Measurements from ENCODE around the gene SREBF1.
"Not testable (repeated sequence)": the region's sequence is repeated elsewhere in the genome, so short reads cannot be mapped to it uniquely, and the experiment has no call there.

Gene SREBF1

DNA sequence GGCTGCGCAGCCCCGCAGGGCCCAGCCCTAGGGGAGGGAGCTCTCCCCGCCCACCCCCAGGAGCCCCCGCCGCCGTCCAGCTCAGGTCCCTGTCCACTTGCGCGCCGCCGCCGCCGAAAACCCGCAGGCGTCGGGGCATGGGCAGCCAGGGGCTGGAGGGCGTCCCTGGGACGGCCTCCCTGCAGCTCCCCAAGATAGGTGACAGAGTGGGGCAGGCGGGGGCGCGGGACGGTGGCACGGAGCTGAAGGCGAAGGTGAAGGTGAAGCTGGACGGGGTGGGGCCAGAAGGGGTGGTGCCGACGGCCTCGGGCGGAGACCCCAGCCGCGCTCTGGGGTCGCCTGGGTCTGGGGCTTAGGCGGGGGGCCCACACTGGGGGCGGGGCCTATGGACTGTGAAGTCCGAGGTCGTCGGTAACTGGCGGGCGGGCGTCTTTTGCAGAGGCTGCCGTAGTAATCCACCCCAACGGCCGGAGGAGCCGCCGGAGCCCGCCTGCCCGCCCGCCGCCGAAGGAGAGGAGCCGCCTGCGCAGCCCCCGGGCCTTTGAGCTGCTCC, 27.2 kb downstream of the SREBF1 start:
- FAIRE-seq = no peak

DNA sequence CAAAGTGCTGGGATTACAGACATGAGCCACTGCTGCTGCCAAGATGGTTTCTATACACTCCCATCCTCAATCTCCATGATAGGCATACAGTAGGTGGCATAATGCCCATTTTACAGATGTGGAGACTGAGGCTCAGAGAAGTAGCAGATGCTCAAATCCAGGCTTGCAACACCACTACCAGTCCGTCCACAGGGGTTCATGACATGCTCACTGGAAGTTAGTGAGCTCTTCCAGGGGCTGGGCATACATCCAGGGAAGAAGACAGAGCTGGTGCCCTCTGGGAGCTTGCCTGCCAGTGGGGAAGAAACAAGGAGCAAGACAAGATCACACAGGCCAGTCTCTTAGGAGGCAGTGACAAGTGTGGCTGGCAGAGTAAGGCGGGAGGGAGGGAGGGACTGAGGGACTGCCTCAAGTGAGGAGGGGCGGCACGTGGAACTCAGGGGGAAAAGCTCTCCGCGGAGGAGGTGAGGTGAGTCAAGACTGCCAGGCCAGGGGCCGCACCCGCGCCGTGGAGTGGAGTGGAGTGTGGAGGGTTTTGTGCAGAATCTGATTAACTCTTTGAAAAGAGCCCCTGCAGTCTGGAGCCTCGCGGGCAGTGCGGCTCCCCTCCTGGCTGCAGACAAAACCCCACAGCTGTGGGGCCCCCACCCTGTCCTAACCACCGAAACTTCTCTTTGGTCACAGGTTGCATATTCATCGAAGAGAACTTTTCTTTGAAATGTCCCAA, 27.9 kb downstream of the SREBF1 start:
- no peak for FAIRE-seq

DNA sequence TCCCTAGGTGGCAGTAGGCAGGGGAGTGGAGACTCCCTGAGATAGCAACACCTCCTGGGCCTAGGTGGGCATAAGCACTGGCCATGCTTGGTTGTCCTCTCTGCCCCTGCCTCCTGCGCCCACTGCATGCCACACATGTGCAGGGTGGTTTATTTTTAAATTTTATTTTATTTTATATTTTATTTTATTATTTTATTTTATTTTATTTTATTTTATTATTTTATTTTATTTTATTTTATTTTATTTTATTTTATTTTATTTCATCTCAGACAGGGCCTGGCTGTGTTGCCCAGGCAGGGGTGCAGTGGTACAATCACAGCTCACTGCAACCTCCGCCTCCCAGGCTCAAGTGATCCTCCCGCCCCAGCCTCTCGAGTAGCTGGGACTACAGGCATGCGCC, 28.6 kb downstream of the SREBF1 start:
- not testable (repeated sequence) for FAIRE-seq

DNA sequence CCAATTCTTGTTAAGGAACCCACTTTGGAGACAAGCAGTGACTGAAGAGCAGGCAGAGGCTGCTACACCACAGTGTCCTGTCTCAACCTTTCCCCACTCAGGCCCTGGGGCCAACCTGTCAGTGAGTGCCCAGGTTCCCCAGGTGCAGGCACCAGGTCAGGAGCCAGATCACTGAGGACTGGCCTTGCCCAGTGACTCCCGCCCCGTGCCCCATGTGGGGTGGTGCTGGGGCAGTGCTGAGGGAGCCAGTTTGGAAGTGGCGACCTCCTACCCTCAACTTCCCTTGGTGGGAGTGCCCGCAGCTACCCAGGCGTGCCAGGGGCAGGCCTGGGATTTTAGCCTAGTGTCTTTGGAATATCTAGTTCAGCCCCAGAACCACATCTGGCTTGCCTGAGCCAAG, 29.3 kb downstream of the SREBF1 start:
- no peak for FAIRE-seq

DNA sequence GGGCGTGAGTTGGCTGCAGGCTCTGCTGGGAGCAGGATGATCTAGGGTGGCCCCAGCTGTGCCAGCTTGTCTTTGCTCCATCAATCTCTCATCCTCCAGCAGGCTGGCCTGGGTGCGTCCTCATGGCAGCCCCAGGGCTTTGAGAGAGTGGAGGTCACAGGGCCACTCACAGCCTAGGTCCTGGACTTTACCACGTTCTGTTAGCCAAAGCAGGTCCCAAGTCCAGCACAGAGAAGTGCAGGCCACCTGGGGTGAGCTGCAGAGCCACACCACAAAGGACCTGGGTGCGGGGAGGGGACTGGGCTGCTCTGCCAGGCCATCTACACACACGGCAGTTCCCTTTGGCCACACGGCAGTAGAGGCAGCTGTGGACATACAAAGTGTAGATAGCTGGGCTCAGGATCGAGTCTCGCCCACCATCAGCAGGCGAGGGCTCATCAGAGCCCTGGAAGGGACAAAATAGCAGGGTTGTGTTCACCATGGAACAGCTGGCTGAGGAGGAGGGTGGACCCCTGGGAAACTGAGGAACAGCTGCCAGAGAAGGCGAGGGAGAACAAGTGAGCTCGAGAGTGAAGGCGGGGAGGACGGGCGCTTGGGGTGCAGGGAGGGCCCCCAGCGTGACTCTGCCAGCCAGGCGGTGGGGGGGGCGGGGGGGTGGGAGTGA, 30.0 kb downstream of the SREBF1 start:
- no peak for FAIRE-seq

DNA sequence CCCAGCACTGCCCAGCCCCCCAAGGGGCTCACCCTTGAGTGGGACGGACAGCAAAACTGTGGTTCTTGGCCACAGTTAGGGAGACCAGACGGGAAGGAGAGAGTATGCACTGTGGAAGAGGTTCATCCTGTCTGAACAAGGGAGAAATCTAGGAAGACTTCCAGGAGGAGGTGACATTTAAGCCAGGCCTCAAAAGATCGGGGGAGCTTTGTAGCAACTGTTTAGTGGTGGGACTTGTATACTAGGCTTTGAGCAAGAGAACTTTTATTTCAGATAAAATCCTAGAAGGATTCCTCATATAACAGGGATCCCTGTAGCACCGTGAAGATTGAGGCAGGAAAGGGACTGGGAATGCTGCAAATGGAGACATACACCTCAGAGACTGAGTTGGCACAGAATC, 30.8 kb downstream of the SREBF1 start:
- no peak for FAIRE-seq

DNA sequence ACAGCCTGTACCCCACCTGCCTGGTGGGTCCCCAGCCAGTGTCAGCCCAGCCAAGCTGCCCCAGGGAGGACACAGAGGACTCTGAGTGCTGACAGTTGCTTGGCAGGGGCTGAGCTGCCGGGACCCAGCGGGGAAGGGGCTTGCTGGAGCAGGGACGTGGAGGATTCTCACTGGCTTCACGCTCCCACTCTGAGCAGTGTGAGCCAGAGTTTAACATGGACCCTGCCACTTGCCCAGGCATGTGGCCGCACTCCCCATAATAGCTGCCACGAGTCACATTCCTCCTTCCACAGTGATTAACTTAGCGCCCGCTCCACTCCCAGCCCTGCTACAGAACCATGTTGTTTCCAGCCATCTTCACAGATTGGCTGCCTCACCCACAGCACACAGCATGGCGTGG, 31.2 kb downstream of the SREBF1 start:
- FAIRE-seq = no peak

DNA sequence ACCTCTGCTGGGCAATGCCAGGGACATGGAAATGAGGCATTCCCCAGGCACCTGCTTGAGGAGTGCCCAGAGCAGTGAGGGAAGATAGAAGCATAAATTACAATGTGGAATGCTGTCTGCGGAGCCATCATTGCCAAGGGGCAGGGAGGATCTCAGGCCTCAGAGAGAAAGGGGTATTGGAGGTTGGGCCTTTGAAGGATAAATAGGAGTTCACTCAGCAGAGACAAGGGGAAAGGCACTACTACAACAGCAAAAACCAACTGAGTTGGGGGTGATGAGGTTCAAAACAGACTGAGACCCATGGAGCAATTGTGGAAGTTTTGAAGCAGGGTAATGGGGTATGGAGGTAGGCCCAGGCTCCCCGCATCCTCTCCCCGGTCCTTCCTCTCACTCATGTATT, 32.8 kb downstream of the SREBF1 start:
- no peak for FAIRE-seq

DNA sequence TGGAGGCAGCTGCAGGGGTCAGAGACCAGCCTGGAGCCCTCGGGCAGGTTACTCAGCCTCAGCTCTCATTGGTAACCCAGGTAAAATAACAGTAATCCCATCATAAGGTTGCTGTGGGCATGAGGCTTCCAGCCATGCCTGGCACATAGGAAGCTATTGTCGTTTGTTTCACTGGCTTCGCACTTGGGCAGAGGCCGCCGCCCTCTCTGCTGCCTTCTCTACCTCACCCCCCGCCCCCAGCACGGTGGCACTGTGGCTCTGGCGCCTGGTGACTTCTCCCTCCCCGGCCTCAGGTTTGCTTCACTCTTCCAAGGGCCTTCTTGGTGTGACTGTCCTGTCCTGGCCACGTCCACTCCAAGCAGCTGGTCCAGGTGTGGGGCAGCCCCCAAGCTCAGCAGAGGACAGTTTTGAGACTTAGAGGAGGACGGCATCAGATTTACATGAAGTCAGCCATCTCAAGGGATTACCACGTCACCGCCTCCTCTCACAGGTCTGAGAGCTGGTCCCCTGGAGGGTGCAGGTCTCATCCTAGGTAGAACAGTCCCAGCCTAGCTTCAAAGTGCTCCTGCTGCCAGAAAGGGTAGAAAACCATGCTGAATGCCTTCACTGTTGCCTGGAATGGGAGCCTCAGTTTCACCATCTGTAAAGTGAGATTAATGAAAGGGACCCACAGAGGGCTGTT, 34.8 kb downstream of the SREBF1 start:
- FAIRE-seq = no peak

DNA sequence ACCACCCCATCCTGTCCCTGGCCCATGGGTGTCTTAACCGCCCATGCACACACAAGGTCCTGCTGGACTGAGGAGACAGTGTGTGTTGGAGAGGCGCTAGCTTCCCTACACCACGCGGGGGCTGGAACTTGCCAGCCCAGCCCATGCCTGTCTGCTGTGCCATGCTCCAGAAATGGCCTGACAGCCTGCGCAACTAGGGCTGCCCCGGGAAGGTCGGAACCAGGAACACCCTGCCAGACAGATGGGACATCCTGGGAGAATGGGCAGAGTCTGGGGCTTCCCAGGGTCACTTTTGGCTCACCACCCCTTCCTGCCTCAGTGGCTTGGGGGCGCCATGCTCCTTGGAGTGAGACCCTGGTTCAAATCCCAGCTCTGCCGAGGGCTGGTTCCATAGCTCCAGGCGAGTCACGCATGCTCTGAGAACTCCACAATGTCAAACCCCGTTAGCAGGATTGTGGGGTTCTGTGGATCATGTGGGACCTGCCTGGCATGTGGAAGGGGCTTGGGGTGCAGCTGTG, 36.2 kb downstream of the SREBF1 start:
- FAIRE-seq = no peak

DNA sequence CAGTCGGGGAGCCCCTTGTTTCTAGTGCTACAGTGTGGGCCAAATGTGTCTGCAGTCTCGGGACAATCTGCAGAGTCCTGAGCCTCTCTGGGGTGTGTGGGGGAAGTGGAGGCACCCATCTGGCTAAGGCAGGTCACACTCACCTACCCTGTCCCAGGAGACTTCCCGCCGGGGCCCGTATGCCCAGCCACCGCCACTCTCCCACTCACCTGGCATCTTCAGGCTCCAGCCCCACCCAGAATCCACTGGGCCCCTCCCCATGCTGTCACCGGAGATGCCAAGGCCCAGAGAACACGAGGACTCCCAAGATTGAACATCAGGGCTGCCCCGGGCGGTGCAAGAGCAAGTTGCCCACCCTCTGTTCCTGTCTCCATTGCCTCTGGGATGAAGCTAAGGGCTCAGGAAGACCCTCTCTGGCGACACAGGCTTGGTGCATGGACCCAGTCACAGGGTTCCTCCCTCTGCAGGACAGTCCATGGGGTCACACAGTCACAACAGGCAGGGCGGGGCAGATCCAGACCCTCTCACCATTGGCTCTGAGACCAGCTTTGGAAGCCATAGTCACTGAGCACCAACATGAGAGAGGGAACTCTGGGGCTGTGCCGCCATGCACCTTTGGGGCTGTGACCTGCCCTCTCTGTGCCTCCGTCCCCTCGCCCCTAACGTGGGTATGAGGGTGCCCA, 38.1 kb downstream of the SREBF1 start:
- FAIRE-seq = no peak

DNA sequence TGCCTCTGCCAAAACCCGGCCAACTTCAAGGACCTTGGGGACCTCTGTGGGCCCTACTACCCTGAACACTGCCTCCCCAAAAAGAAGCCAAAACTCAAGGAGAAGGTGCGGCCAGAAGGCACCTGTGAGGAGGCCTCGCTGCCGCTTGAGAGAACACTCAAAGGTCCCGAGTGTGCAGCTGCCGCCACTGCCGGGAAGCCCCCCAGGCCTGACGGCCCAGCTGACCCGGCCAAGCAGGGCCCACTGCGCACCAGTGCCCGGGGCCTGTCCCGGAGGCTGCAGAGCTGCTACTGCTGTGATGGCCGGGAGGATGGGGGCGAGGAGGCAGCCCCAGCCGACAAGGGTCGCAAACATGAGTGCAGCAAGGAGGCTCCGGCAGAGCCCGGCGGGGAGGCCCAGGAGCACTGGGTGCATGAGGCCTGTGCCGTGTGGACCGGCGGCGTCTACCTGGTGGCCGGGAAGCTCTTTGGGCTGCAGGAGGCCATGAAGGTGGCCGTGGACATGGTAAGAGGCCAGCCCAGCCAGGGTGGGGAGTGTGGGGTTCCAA, 38.7 kb downstream of the SREBF1 start:
- no peak for FAIRE-seq

DNA sequence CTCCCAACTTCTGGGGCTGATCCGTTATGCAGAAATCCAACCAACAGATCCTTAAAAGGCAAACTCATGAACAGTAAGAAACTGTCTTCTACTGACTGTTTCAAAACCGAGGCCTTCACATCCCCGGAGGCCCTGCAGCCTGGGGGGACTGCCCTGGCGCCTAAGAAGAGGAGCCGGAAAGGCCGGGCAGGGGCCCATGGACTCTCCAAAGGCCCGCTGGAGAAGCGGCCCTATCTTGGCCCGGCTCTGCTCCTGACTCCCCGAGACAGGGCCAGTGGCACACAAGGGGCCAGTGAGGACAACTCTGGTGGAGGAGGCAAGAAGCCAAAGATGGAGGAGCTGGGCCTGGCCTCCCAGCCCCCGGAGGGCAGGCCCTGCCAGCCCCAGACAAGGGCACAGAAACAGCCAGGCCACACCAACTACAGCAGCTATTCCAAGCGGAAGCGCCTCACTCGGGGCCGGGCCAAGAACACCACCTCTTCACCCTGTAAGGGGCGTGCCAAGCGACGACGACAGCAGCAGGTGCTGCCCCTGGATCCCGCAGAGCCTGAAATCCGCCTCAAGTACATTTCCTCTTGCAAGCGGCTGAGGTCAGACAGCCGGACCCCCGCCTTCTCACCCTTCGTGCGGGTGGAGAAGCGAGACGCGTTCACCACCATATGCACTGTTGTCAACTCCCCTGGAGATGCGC, 39.5 kb downstream of the SREBF1 start:
- no peak for FAIRE-seq

DNA sequence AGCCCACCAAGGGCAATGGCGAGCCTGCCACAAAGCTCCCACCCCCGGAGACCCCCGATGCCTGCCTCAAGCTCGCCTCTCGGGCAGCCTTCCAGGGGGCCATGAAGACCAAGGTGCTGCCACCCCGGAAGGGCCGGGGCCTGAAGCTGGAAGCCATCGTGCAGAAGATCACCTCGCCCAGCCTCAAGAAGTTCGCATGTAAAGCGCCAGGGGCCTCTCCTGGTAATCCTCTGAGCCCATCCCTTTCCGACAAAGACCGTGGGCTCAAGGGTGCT, 40.1 kb downstream of the SREBF1 start:
- no peak for FAIRE-seq

DNA sequence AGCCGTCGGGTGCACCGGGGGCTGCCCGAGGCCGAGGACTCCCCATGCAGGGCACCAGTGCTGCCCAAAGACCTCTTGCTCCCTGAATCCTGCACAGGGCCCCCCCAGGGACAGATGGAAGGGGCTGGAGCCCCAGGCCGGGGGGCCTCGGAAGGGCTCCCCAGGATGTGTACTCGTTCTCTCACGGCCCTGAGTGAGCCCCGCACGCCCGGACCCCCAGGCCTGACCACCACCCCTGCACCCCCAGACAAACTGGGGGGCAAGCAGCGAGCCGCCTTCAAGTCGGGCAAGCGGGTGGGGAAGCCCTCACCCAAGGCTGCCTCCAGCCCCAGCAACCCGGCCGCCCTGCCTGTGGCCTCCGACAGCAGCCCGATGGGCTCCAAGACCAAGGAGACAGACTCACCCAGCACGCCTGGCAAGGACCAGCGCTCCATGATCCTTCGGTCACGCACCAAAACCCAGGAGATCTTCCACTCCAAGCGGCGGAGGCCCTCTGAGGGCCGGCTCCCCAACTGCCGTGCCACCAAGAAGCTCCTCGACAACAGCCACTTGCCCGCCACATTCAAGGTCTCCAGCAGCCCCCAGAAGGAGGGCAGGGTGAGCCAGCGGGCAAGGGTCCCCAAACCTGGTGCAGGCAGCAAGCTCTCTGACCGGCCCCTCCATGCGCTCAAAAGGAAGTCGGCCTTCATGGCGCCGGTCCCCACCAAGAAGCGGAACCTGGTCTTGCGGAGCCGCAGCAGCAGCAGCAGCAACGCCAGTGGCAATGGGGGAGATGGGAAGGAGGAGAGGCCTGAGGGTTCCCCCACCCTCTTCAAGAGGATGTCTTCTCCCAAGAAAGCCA, 40.6 kb downstream of the SREBF1 start:
- FAIRE-seq = no peak

DNA sequence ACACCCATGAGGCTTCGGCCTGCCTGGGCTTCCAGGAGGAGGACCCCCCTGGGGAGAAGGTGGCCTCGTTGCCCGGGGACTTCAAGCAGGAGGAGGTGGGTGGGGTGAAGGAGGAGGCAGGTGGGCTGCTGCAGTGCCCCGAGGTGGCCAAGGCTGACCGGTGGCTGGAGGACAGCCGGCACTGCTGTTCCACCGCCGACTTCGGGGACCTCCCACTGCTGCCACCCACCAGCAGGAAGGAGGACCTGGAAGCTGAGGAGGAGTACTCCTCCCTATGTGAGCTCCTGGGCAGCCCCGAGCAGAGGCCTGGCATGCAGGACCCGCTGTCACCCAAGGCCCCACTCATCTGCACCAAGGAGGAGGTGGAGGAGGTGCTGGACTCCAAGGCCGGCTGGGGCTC, 41.5 kb downstream of the SREBF1 start:
- FAIRE-seq = no peak

DNA sequence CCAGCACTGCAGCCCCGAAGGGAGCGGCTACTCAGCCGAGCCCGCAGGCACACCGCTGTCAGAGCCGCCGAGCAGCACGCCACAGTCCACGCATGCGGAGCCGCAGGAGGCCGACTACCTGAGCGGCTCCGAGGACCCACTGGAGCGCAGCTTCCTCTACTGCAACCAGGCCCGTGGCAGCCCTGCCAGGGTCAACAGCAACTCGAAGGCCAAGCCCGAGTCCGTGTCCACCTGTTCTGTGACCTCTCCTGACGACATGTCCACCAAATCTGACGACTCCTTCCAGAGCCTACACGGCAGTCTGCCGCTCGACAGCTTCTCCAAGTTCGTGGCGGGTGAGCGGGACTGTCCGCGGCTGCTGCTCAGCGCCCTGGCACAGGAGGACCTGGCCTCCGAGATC, 42.4 kb downstream of the SREBF1 start:
- FAIRE-seq = no peak

DNA sequence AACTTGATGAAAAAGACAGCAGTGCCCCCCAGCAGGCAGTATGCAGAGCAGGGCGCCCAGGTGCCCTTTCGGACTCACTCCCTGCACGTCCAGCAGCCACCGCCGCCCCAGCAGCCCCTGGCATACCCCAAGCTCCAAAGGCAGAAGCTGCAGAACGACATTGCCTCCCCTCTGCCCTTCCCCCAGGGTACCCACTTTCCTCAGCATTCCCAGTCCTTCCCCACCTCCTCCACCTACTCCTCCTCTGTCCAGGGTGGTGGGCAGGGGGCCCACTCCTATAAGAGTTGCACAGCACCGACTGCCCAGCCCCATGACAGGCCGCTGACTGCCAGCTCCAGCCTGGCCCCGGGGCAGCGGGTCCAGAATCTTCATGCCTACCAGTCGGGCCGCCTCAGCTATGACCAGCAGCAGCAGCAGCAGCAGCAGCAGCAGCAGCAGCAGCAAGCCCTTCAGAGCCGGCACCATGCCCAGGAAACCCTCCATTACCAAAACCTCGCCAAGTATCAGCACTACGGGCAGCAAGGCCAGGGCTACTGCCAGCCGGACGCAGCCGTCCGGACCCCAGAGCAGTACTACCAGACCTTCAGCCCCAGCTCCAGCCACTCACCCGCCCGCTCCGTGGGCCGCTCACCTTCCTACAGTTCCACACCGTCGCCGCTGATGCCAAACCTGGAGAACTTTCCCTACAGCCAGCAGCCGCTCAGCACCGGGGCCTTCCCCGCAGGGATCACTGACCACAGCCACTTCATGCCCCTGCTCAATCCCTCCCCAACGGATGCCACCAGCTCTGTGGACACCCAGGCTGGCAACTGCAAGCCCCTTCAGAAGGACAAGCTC, 43.2 kb downstream of the SREBF1 start:
- FAIRE-seq = no peak

DNA sequence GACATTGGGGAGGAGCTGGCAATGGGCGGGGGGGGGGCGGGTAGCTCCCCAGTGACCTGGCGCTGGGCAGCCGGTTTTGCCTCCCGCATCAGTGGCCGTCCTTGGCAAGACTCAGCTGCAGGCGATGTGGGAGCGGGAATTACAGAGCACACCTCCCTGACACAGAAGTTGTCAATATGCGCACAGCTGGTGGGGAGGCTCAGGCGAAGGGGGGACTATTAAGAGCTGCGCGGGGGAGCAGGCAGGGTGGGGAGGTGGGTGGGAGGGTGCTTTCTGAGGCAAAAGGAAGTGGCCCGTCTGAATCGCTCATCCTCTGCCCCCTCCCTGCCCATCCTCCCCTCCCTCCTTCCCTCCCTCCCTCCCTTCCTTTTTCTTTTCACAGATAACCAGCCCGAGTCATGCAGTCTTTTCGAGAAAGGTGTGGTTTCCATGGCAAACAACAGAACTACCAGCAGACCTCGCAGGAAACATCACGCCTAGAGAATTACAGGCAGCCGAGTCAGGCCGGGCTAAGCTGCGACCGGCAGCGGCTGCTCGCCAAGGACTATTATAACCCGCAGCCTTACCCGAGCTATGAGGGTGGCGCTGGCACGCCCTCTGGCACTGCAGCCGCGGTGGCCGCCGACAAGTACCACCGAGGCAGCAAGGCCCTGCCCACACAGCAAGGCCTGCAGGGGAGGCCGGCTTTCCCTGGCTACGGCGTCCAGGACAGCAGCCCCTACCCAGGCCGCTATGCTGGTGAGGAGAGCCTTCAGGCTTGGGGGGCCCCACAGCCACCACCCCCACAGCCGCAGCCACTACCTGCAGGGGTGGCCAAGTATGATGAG, 44.0 kb downstream of the SREBF1 start:
- FAIRE-seq = no peak

All from islet of Langerhans (tissue), 1 donor.